ENCODE results near the gene COLEC12. TPM values are rescaled to one million over a fixed set of nuclear protein-coding genes. Genes with fewer than 3 reads are reported as not detected.

COLEC12 gene
- total and polyA plus RNA-seq, 5 donors = 1.7 to 10.6 (median 6.5) TPM

DNA sequence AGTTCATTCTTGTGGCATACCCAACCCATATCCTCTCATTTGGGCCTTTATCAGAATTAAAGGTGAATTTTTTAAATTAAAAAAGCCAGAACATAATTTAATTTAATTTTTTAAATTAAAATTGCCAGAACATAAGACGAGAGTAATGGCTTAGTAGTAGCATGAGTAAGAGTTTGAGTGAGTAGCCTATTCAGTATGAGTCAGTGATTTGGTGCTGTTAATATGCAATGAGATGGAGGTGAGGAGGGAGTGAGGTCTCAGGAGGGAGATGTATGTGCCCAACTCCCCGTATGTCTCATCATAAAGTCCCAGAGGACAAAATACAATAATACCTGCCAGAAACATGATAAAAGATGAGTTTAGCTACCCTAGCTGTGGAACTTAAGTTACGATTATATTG is 117.4 kb downstream of the COLEC12 start:
- DNase-seq = no peak
- intact Hi-C loops (cut with DNase I) = no loop called here
- no peaks in the 10 kb centered on the region for H3K4me1 ChIP-seq (ENCODE audit: control insufficient read depth, insufficient read depth, low read length)
- no peaks in the 10 kb centered on the region for H3K9me3 ChIP-seq (ENCODE audit: control insufficient read depth, low read length)
- H3K4me3 ChIP-seq (ENCODE audit: low read length) = no peak overlapping the region
- ATAC-seq = no peak
- H3K27me3 ChIP-seq (ENCODE audit: control insufficient read depth, insufficient read depth) = no peaks in the 10 kb centered on the region
- WGBS = 86% methylated on average over 3 of the region's 3 CpGs
- no peak overlapping the region for H3K27ac ChIP-seq (ENCODE audit: low read length)

DNA sequence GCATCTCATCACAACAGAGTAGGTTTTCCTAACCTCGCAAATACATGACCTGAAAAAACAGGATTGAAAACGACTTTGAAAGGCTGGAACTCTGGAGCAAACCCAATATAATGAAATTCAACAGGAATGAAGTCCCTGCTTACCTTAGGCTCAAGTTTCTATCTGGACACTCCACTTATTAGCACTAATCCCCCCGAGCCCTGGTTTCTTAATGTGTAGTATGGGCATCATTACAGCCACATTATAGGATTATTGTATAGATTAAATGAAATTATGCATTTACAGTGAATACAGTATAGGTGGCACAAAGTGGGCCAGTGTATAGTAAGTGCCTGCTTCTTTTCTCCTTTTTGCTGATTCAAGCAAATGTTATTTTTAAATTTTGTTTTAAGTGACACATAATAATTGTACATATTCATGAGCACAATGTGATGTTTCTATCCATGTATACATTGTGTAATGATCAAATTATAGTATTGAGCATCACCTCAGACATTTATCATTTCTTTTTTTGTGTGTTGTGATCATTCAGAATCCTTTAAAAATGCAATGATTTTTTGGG is 118.0 kb downstream of the COLEC12 start:
- Histone ChIP-seq H3K27me3 (ENCODE audit: control insufficient read depth, insufficient read depth) (no peaks in the 10 kb centered on the region), H3K4me3 (ENCODE audit: low read length) (no peak overlapping the region), H3K27ac (ENCODE audit: low read length) (no peak overlapping the region), H3K4me1 (ENCODE audit: control insufficient read depth, insufficient read depth, low read length) (no peaks in the 10 kb centered on the region), H3K9me3 (ENCODE audit: control insufficient read depth, low read length) (no peaks in the 10 kb centered on the region)
- 71% methylated on average over 3 of the region's 3 CpGs for WGBS
- intact Hi-C loops (cut with DNase I) = no loop called here
- DNase-seq (no peak), ATAC-seq (no peak)

DNA sequence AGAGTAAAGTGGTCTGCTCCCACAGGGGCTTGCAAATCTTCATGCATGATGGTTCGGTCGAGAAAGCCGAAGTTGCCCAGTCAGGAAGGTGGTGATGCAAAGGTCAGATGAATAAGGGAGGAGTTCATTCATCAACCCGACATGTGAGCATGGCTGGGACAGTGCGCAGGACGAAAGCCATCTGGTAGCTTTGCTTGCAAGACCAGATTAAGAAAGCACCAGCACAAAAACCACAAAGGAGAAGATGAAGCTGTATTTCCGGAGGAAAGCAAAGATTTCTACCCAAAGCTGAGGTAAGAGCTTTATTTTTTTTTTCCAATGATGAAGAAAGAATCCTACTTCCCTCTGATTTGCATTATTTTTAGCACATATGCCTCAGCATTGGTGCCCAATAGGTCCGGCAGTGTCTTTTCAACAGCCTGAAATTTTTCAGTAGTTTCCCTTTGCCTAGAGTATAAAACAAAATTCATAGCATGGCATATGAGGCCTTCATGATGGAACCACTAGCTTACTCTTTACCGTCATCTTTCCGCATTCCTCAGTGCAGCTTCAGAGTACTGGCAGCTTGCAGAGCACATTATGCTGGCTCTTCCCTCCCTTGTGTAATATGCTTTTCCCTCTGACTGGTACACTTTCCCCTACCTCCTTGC is 120.7 kb downstream of the COLEC12 start:
- ATAC-seq (peak; percentile 50 to 63), DNase-seq (peak in 2 of 3 donors; percentile 38 to 67)
- Histone ChIP-seq H3K9me3 (ENCODE audit: control insufficient read depth, low read length) (no peaks in the 10 kb centered on the region), H3K4me3 (ENCODE audit: low read length) (no peak overlapping the region), H3K27me3 (ENCODE audit: control insufficient read depth, insufficient read depth) (no peaks in the 10 kb centered on the region), H3K4me1 (ENCODE audit: control insufficient read depth, insufficient read depth, low read length) (peaks cover 4% of the 10 kb centered on the region), H3K27ac (ENCODE audit: low read length) (no peak overlapping the region)
- intact Hi-C loops (cut with DNase I) = no loop called here
- WGBS = 65% methylated on average over 10 of the region's 10 CpGs

DNA sequence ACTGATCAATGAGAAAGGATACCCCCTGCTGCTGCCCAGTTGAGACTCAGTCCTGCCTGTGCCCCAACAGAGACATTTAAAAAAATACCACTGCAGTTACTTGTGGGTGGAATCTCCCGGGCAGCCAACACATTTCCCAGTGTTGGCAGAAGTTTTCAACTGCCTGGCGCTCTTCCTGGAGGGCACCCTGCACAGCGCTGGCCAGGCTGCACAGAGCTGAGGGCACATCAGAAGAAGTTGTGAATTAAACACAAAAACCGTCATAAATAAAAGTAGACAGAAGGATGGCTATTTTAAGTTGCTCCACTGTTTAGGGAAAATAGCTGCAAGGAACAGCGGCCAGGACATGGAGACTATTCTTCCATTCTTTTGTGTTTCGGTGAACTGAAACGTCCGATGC is 122.4 kb downstream of the COLEC12 start:
- Histone ChIP-seq H3K4me1 (ENCODE audit: control insufficient read depth, insufficient read depth, low read length) (peaks cover 6% of the 10 kb centered on the region), H3K4me3 (ENCODE audit: low read length) (no peak overlapping the region), H3K9me3 (ENCODE audit: control insufficient read depth, low read length) (no peaks in the 10 kb centered on the region), H3K27ac (ENCODE audit: low read length) (no peak overlapping the region), H3K27me3 (ENCODE audit: control insufficient read depth, insufficient read depth) (no peaks in the 10 kb centered on the region)
- no peak for DNase-seq
- ATAC-seq = peak in 1 of 2 donors; percentile 56
- WGBS = 80% methylated on average over 8 of the region's 8 CpGs
- intact Hi-C loops (cut with DNase I) = no loop called here

DNA sequence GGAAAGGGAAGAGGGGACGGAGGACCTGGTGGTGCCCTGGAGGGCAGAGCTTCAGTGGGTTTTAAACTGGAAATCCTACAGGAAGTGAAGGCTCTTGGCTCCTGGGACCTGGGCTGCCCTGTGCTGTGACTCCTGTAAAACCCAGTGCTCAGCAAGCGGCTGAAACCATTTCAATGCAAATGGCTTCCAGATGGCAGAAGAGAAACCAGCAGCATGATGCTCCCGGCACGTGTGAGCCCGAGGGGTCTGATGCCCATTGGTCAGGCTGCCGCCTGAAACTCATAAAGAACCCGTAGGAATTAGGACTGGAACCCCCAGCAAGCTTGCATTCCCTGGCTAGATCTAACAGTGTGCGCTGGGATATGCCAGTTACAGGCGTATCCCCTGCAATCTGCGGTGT is 123.4 kb downstream of the COLEC12 start:
- no peak for ATAC-seq
- Histone ChIP-seq H3K4me3 (ENCODE audit: low read length) (no peak overlapping the region), H3K27ac (ENCODE audit: low read length) (no peak overlapping the region), H3K9me3 (ENCODE audit: control insufficient read depth, low read length) (no peaks in the 10 kb centered on the region), H3K27me3 (ENCODE audit: control insufficient read depth, insufficient read depth) (no peaks in the 10 kb centered on the region), H3K4me1 (ENCODE audit: control insufficient read depth, insufficient read depth, low read length) (peaks cover 6% of the 10 kb centered on the region)
- DNase-seq = no peak
- intact Hi-C loops (cut with DNase I) = no loop called here
- WGBS = 79% methylated on average over 10 of the region's 10 CpGs

DNA sequence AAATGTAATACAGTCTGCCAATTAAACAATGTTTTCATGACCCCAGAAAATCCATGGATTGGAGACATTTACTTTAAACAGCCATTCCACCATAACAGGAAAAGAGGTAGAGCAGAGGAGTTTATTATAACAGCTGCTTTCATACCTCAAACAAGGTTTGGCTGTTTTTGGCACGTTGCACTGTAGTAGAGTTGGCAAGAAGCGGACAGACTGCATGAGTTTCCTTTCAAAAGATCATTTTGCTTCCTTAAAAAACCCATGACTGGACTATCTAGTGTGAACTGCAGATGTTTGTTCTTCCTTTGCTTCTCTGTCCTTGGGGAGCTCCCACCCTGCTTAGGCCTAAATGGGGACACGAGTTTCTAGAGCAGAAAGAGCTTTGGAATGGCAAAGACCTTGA is 124.2 kb downstream of the COLEC12 start:
- no peak overlapping the region for H3K27ac ChIP-seq (ENCODE audit: low read length)
- ATAC-seq (peak; percentile 58 to 64), DNase-seq (no peak)
- 28% methylated on average over 3 of the region's 3 CpGs for WGBS
- H3K4me3 ChIP-seq (ENCODE audit: low read length) = no peak overlapping the region
- intact Hi-C loops (cut with DNase I) = no loop called here
- no peaks in the 10 kb centered on the region for H3K9me3 ChIP-seq (ENCODE audit: control insufficient read depth, low read length)
- H3K27me3 ChIP-seq (ENCODE audit: control insufficient read depth, insufficient read depth) = no peaks in the 10 kb centered on the region
- H3K4me1 ChIP-seq (ENCODE audit: control insufficient read depth, insufficient read depth, low read length) = peaks cover 6% of the 10 kb centered on the region

DNA sequence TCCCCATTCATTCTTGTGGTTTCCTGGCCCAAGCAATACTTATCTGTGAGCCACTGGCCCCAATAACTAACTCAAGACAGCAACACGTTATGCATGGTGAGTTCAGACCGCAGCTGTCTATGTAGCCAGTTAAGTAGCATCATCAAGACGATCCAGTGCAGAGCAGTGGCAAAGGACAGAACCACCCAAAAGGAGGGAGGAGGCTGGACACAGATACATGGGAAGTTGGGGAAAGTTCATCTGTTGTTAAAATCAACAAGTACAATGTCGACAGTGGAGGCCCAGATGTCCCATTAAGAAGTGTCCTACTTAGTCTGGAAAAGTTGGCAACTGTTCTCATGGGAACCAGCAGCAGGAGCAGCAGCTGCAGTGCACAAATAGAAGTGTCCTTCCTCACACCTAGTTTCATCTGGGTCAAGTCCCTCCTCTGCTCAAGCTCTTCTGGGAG is 125.8 kb downstream of the COLEC12 start:
- no peaks in the 10 kb centered on the region for H3K27me3 ChIP-seq (ENCODE audit: control insufficient read depth, insufficient read depth)
- intact Hi-C loops (cut with DNase I) = no loop called here
- ATAC-seq (no peak), DNase-seq (no peak)
- no peaks in the 10 kb centered on the region for H3K9me3 ChIP-seq (ENCODE audit: control insufficient read depth, low read length)
- H3K4me1 ChIP-seq (ENCODE audit: control insufficient read depth, insufficient read depth, low read length) = peaks cover 6% of the 10 kb centered on the region
- no peak overlapping the region for H3K27ac ChIP-seq (ENCODE audit: low read length)
- 51% methylated on average over 4 of the region's 4 CpGs for WGBS
- no peak overlapping the region for H3K4me3 ChIP-seq (ENCODE audit: low read length)

DNA sequence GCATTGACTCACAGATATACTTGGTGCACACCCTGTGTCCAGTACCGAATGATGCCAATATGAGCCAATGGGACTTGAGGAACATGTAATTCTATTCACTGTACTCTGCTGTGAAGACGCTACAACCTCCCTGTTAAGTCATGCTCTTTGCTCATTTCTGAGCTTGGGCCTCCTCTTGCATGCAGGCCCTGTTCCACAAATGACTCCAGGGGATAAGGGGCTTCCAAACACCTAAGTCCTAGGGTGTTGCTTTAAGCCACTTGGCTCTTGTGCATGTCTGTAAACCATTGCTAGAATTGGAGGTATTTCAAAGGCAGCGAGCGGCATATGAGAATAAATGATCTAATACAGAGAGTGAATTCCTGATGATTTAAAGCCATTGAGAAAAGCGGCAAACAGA is 126.7 kb downstream of the COLEC12 start:
- ATAC-seq (no peak), DNase-seq (no peak)
- intact Hi-C loops (cut with DNase I) = no loop called here
- Histone ChIP-seq H3K27me3 (ENCODE audit: control insufficient read depth, insufficient read depth) (no peaks in the 10 kb centered on the region), H3K27ac (ENCODE audit: low read length) (no peak overlapping the region), H3K9me3 (ENCODE audit: control insufficient read depth, low read length) (no peaks in the 10 kb centered on the region), H3K4me1 (ENCODE audit: control insufficient read depth, insufficient read depth, low read length) (peaks cover 6% of the 10 kb centered on the region), H3K4me3 (ENCODE audit: low read length) (no peak overlapping the region)
- WGBS = 97% methylated on average over 5 of the region's 5 CpGs

DNA sequence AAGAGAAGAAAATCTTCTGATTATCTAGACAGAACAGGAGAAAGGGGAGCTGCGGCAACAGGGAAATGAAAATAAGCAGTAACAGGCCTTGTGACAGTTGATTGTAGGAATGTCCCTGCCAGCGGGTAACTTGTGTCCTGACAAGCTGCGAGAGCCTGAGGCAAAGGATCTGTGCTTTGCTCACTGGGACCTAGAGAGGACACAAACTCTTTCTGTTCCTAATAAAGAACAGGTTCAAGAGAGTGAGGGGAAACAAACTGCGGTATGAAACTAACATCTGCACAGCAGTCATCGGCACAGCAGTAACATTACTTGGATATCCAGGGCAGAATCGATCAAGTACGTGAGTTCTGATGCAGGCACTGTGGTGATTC is 128.9 kb downstream of the COLEC12 start:
- peaks cover 6% of the 10 kb centered on the region for H3K4me1 ChIP-seq (ENCODE audit: control insufficient read depth, insufficient read depth, low read length)
- no peak overlapping the region for H3K4me3 ChIP-seq (ENCODE audit: low read length)
- ATAC-seq = peak; percentile 25 to 66
- intact Hi-C loops (cut with DNase I) = no loop called here
- H3K9me3 ChIP-seq (ENCODE audit: control insufficient read depth, low read length) = no peaks in the 10 kb centered on the region
- no peak for DNase-seq
- 49% methylated on average over 7 of the region's 7 CpGs for WGBS
- no peaks in the 10 kb centered on the region for H3K27me3 ChIP-seq (ENCODE audit: control insufficient read depth, insufficient read depth)
- no peak overlapping the region for H3K27ac ChIP-seq (ENCODE audit: low read length)

DNA sequence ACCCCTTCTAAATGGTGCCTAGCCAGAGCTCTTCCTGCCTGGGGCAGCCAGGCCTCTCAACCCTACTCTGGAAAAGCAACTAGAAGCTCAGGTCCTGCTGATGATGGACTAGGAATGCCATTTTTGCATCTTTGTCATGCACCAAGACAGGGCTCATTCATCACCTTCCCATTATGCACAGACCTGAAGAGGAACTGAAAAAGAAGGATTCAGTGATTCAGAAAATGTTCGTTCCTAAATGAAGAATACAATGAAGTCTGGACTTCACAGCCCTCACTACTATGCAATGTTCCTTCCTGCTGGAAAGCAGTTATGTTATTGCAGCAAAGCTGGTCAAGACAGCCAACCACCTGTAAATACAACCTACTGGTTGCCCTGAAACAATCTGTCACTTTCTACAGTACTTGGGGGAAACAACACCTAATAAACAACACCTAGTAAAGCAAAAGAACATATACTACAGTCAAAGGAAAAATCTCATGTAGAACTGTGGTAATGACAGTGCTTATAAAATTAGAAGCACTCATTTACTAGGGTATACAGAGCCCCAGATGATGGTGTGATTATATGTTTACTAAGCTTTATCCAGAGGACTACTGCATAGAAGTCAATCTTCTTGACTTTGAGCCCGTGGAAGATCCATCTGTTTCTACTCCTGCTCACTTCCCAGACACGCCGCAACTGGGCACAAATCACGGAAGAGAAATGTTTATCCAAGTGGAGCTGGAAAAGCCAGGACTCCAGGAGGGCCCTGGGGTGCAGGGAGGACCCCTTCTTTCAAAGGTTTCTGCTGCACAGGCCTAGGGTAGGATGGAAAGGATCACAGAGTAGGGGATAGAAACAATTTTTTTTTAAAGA is 129.5 kb downstream of the COLEC12 start:
- no peak overlapping the region for H3K27ac ChIP-seq (ENCODE audit: low read length)
- WGBS = 44% methylated on average over 5 of the region's 5 CpGs
- no peaks in the 10 kb centered on the region for H3K27me3 ChIP-seq (ENCODE audit: control insufficient read depth, insufficient read depth)
- no peak overlapping the region for H3K4me3 ChIP-seq (ENCODE audit: low read length)
- ATAC-seq (peak; percentile 32 to 57), DNase-seq (no peak)
- intact Hi-C loops (cut with DNase I) = no loop called here
- H3K4me1 ChIP-seq (ENCODE audit: control insufficient read depth, insufficient read depth, low read length) = peaks cover 6% of the 10 kb centered on the region
- H3K9me3 ChIP-seq (ENCODE audit: control insufficient read depth, low read length) = no peaks in the 10 kb centered on the region

Measured in right cardiac atrium (tissue), 5 donors.